ENCODE data around the gene TMEM187. TPM values are rescaled to one million over a fixed set of nuclear protein-coding genes. Genes with fewer than 3 reads are reported as not detected.
"Not testable (repeated sequence)": the region's sequence is repeated elsewhere in the genome, so short reads cannot be mapped to it uniquely, and the experiment has no call there.

Gene TMEM187
- total RNA-seq, 2 donors from 2014 or later = 16.9 to 18.2 TPM

GRCh38 chrX:153992180-153992579, 19.6 kb downstream of the TMEM187 start:
- Histone ChIP-seq H3K4me1 (replicated peaks) (no peaks in the 10 kb centered on the region), H3K27ac (no peak overlapping the region), H3K27me3 (replicated peaks; ENCODE audit: insufficient read depth) (no peaks in the 10 kb centered on the region), H3K9me3 (no peaks in the 10 kb centered on the region), H3K4me3 (no peak overlapping the region), H3K36me3 (no peaks in the 10 kb centered on the region)
- WGBS = 77% methylated on average over 8 of the region's 8 CpGs
- TF ChIP-seq POLR2A (IDR thresholded peaks at IDR 0.05) = no peak
- intact Hi-C loops (cut with DNase I) = no loop called here
- no peak for DNase-seq (ENCODE audit: low spot score)

- WGBS = 72% methylated on average over 11 of the region's 12 CpGs
Observed at GRCh38 chrX:153993079-153993478, 20.5 kb downstream of the TMEM187 start.

GRCh38 chrX:153993978-153994377, 21.4 kb downstream of the TMEM187 start:
- DNase-seq (ENCODE audit: low spot score) = no peak
- 86% methylated on average over 10 of the region's 10 CpGs for WGBS
- intact Hi-C loops (cut with DNase I) = no loop called here
- no peak for TF ChIP-seq CTCF (IDR thresholded peaks at IDR 0.05)
- TF ChIP-seq POLR2A (IDR thresholded peaks at IDR 0.05) = no peak
- no peak for TF ChIP-seq POLR2AphosphoS5 (IDR thresholded peaks at IDR 0.05)
- H3K4me3 ChIP-seq = no peak overlapping the region
- H3K27me3 ChIP-seq (replicated peaks; ENCODE audit: insufficient read depth) = no peaks in the 10 kb centered on the region
- H3K27ac ChIP-seq = no peak overlapping the region
- no peaks in the 10 kb centered on the region for H3K4me1 ChIP-seq (replicated peaks)
- no peaks in the 10 kb centered on the region for H3K9me3 ChIP-seq
- no peaks in the 10 kb centered on the region for H3K36me3 ChIP-seq

More at GRCh38 chrX:153993079-153993478, 20.5 kb downstream of the TMEM187 start:
- DNase-seq (ENCODE audit: low spot score) = no peak
- no peak overlapping the region for H3K4me3 ChIP-seq
- no peaks in the 10 kb centered on the region for H3K9me3 ChIP-seq
- TF ChIP-seq CTCF (IDR thresholded peaks at IDR 0.05) = no peak
- no peak for TF ChIP-seq POLR2A (IDR thresholded peaks at IDR 0.05)
- TF ChIP-seq POLR2AphosphoS5 (IDR thresholded peaks at IDR 0.05) = no peak
- no peaks in the 10 kb centered on the region for H3K27me3 ChIP-seq (replicated peaks; ENCODE audit: insufficient read depth)
- H3K27ac ChIP-seq = no peak overlapping the region
- no peaks in the 10 kb centered on the region for H3K4me1 ChIP-seq (replicated peaks)
- no peaks in the 10 kb centered on the region for H3K36me3 ChIP-seq
- intact Hi-C loops (cut with DNase I) = no loop called here

GRCh38 chrX:153994398-153994797, 21.8 kb downstream of the TMEM187 start:
- no CpG with 5 or more reads among the region's 5 CpGs for WGBS
- H3K4me3 ChIP-seq; H3K9me3 ChIP-seq; DNase-seq (ENCODE audit: low spot score); intact Hi-C loops (cut with DNase I); H3K27ac ChIP-seq; H3K27me3 ChIP-seq (replicated peaks; ENCODE audit: insufficient read depth); H3K4me1 ChIP-seq (replicated peaks); H3K36me3 ChIP-seq: not testable (repeated sequence)

- no peaks in the 10 kb centered on the region for H3K27me3 ChIP-seq (replicated peaks; ENCODE audit: insufficient read depth)
- 98% methylated on average over 7 of the region's 8 CpGs for WGBS
- TF ChIP-seq POLR2A (IDR thresholded peaks at IDR 0.05) = no peak
- no peak for TF ChIP-seq POLR2AphosphoS5 (IDR thresholded peaks at IDR 0.05)
- no peak for TF ChIP-seq CTCF (IDR thresholded peaks at IDR 0.05)
- H3K9me3 ChIP-seq = no peaks in the 10 kb centered on the region
- intact Hi-C loops (cut with DNase I) = no loop called here
- DNase-seq (ENCODE audit: low spot score) = no peak
- H3K4me3 ChIP-seq = no peak overlapping the region
- no peaks in the 10 kb centered on the region for H3K4me1 ChIP-seq (replicated peaks)
- H3K27ac ChIP-seq = no peak overlapping the region
- no peaks in the 10 kb centered on the region for H3K36me3 ChIP-seq
Observed at GRCh38 chrX:153995504-153995903, 22.9 kb downstream of the TMEM187 start.

- WGBS = 19% methylated on average over 16 of the region's 19 CpGs
- Histone ChIP-seq H3K4me1 (replicated peaks) (no peaks in the 10 kb centered on the region), H3K9me3 (no peaks in the 10 kb centered on the region), H3K4me3 (no peak overlapping the region), H3K27me3 (replicated peaks; ENCODE audit: insufficient read depth) (no peaks in the 10 kb centered on the region), H3K27ac (peak overlapping the region; percentile 55 to 60), H3K36me3 (no peaks in the 10 kb centered on the region)
- intact Hi-C loops (cut with DNase I) = no loop called here
- TF ChIP-seq POLR2A (IDR thresholded peaks at IDR 0.05) (no peak), CTCF (IDR thresholded peaks at IDR 0.05) (no peak), POLR2AphosphoS5 (IDR thresholded peaks at IDR 0.05) (no peak)
- DNase-seq (ENCODE audit: low spot score) = no peak
Observed at GRCh38 chrX:153999359-154000037, 26.9 kb downstream of the TMEM187 start.

Data from prostate gland (tissue), 2 donors.